ENCODE results near the gene SLC23A3.

SLC23A3 gene, protein sequence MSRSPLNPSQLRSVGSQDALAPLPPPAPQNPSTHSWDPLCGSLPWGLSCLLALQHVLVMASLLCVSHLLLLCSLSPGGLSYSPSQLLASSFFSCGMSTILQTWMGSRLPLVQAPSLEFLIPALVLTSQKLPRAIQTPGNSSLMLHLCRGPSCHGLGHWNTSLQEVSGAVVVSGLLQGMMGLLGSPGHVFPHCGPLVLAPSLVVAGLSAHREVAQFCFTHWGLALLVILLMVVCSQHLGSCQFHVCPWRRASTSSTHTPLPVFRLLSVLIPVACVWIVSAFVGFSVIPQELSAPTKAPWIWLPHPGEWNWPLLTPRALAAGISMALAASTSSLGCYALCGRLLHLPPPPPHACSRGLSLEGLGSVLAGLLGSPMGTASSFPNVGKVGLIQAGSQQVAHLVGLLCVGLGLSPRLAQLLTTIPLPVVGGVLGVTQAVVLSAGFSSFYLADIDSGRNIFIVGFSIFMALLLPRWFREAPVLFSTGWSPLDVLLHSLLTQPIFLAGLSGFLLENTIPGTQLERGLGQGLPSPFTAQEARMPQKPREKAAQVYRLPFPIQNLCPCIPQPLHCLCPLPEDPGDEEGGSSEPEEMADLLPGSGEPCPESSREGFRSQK

DNA sequence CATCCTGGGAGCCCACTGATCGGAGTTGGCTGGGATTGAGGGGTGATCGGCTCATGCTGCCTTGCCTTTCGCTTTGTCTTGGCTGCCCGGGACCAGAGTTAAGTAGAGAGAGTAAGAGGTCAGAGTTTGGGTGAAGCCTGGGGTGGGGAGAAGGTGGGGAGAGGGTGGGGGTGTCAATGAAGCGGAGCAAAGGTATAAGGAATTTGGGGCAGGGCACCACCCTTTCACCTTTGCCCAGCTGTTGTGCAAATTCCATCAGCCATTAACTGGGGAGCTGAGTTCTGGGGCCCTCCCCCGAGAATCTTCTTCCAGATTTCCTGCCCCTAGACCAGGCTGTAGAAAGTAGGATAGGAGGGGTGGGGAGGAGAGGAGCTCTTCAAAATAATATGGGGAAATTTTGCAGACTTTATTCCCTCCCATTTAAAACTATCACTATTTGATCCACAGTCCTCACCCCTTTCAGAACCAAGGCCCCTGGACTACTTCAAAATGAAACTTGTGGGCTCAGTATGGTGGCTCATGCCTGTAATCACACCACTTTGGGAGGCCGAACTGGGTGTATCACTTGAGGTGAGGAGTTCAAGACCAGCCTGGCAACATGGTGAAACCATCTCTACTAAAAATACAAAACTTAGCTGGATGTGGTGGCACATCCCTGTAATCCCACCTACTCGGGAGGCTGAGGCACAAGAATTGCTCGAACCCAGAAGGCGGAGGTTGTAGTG is at the start of gene SLC23A3:
Gene SLC23A3, minus strand, starts transcription at position 100 of the 725 bp plus-strand sequence. Its CDS starts 45 bp downstream, at position 55.
- TF ChIP-seq CREB1 (IDR thresholded peaks at IDR 0.05; ENCODE audit: low read depth), result no peak
- TF ChIP-seq CEBPB (IDR thresholded peaks at IDR 0.05), result no peak
- TF ChIP-seq TCF12 (IDR thresholded peaks at IDR 0.05; ENCODE audit: low read depth), result no peak
- TF ChIP-seq FOXM1 (IDR thresholded peaks at IDR 0.05; ENCODE audit: borderline replicate concordance, low read depth), result no peak
- TF ChIP-seq, protein P1, sequence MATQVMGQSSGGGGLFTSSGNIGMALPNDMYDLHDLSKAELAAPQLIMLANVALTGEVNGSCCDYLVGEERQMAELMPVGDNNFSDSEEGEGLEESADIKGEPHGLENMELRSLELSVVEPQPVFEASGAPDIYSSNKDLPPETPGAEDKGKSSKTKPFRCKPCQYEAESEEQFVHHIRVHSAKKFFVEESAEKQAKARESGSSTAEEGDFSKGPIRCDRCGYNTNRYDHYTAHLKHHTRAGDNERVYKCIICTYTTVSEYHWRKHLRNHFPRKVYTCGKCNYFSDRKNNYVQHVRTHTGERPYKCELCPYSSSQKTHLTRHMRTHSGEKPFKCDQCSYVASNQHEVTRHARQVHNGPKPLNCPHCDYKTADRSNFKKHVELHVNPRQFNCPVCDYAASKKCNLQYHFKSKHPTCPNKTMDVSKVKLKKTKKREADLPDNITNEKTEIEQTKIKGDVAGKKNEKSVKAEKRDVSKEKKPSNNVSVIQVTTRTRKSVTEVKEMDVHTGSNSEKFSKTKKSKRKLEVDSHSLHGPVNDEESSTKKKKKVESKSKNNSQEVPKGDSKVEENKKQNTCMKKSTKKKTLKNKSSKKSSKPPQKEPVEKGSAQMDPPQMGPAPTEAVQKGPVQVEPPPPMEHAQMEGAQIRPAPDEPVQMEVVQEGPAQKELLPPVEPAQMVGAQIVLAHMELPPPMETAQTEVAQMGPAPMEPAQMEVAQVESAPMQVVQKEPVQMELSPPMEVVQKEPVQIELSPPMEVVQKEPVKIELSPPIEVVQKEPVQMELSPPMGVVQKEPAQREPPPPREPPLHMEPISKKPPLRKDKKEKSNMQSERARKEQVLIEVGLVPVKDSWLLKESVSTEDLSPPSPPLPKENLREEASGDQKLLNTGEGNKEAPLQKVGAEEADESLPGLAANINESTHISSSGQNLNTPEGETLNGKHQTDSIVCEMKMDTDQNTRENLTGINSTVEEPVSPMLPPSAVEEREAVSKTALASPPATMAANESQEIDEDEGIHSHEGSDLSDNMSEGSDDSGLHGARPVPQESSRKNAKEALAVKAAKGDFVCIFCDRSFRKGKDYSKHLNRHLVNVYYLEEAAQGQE (IDR thresholded peaks at IDR 0.05; ENCODE audit: low read depth), result no peak
- no peak for TF ChIP-seq YY1 (IDR thresholded peaks at IDR 0.05; ENCODE audit: low read depth)
- no peak for TF ChIP-seq ZBTB7A (IDR thresholded peaks at IDR 0.05; ENCODE audit: low read depth)

DNA sequence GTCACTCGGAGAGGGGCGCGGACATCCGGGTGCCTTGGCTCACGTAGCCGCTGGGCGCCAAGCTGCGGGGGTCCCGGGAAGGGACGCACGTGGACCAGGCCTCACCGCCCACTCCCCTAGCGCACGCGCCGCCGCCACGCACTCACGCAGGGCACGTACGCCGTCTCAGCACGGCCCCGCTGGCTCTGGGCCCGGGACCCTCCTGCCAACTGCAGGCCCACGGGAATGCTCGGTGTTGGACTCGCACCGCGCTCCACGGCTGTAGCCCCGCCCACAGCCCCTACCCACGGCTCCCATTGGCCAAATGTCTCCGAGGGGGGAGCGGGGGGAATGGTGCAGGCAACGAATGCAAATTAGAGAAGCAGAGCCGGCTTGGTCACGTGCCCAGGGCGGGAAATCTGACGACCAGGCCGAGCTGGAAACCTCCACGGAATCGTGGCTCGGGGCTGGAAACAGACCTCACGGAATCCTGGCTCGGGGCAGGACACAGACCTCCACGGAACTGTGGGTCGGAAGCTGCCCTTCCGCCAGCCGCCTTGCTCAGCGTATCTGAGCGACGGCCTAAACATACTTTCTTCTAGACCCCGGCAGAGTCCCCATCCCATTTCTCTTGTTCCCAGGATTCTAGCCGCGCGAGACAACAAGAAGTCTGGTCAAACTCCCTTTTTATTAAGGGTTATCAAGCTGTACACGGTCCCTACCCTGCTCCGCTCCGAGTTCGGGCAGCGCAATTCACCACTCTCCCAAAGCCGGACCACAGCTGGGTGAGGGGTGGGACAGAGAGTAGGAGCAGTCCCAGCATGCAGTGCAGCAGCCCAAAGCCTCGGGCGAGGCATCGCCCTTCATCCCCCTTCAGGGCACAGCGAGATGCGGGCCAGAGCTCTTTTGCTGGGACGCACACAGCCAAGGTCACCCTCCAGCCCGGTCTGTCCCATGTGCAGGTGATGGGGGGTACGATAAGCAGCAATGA is 49.2 kb upstream of the SLC23A3 start, which contains the start of gene ABCB6:
Gene ABCB6, minus strand, starts transcription at position 227 of the 970 bp plus-strand sequence. CDS start 285 bp downstream, outside the sequence.
- TF ChIP-seq, protein P2, sequence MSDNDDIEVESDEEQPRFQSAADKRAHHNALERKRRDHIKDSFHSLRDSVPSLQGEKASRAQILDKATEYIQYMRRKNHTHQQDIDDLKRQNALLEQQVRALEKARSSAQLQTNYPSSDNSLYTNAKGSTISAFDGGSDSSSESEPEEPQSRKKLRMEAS (IDR thresholded peaks at IDR 0.05), result peak; percentile 99
- TF ChIP-seq TAF1 (IDR thresholded peaks at IDR 0.05; ENCODE audit: low read depth), result peak; percentile 84
- TF ChIP-seq YY1 (IDR thresholded peaks at IDR 0.05; ENCODE audit: low read depth), result no peak
- TF ChIP-seq, protein P3, sequence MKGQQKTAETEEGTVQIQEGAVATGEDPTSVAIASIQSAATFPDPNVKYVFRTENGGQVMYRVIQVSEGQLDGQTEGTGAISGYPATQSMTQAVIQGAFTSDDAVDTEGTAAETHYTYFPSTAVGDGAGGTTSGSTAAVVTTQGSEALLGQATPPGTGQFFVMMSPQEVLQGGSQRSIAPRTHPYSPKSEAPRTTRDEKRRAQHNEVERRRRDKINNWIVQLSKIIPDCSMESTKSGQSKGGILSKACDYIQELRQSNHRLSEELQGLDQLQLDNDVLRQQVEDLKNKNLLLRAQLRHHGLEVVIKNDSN (IDR thresholded peaks at IDR 0.05), result peak; percentile 99
- peak; percentile 37; the same call in 1 of the 2 replicates for TF ChIP-seq TCF12 (IDR thresholded peaks at IDR 0.05; ENCODE audit: low read depth)
- TF ChIP-seq RAD21 (IDR thresholded peaks at IDR 0.05; ENCODE audit: low read depth), result no peak
- no peak for TF ChIP-seq NFIC (IDR thresholded peaks at IDR 0.05)
- 0 out of 2 replicates have a peak, but pooled peaks have one; percentile 22 for TF ChIP-seq FOXM1 (IDR thresholded peaks at IDR 0.05; ENCODE audit: borderline replicate concordance, low read depth)
- no peak for TF ChIP-seq TEAD4 (IDR thresholded peaks at IDR 0.05)
- peak; percentile 87 for TF ChIP-seq ZBTB7A (IDR thresholded peaks at IDR 0.05; ENCODE audit: low read depth)

DNA sequence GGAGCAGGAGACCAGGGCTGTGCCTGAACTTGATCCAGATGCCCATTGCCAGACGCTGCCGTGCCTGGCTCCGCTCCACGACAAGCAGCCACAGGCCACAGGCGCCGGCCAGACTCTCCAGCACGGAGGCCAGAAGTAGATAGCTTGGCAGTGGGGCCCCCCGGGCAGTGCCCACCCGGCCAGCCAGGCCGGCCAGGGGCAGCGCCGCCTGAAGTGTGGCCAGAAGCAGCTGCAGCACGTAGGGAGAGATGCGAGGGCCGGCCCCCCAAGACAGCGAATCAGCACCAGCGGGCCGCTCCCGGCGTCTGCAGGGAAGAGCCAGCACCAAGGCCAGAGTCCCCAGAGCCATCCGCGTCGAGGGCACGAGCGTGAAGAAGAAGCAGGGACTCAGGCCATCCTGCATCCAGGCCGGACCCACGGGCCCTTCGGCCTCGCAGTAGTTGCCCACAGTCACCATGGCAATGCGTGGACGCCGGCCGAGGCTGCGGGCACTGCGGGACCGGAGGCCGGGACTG is 48.4 kb upstream of the SLC23A3 start:
- TF ChIP-seq, protein P1 (IDR thresholded peaks at IDR 0.05; ENCODE audit: low read depth), result peak; percentile 85
- TF ChIP-seq YY1 (IDR thresholded peaks at IDR 0.05; ENCODE audit: low read depth) (no peak), EGR1 (IDR thresholded peaks at IDR 0.05) (no peak)

DNA sequence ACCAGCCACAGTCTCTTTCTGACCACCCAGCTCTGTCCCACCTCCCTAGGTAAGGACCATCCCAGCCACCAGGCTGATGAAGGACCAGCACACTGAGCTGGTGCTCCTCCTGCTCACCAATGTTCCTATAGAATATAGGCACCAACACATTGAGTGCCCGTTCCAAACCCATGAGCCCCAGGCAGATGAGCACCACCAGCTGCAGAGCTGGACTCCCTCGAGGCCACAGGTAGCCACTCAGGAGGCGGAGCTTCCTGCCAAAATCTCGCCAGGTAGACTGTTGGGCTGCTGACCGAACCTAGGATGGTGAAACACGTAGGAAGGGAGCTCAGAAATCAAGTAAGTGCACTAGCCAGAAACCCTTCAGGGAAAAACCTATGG is 46.7 kb upstream of the SLC23A3 start:
- TF ChIP-seq, protein P1 (IDR thresholded peaks at IDR 0.05; ENCODE audit: low read depth), result no peak
- TF ChIP-seq, protein P2 (IDR thresholded peaks at IDR 0.05), result no peak
- TF ChIP-seq TEAD4 (IDR thresholded peaks at IDR 0.05), result no peak
- no peak for TF ChIP-seq CREB1 (IDR thresholded peaks at IDR 0.05; ENCODE audit: low read depth)
- TF ChIP-seq EGR1 (IDR thresholded peaks at IDR 0.05), result no peak
- TF ChIP-seq, protein P3 (IDR thresholded peaks at IDR 0.05), result no peak
- TF ChIP-seq CEBPB (IDR thresholded peaks at IDR 0.05), result no peak
- no peak for TF ChIP-seq TCF12 (IDR thresholded peaks at IDR 0.05; ENCODE audit: low read depth)

Data from Ishikawa (cell line).